GM12878 (cell line): ENCODE data around the gene CEBPB. TPM values are rescaled to one million over a fixed set of nuclear protein-coding genes. Genes with fewer than 3 reads are reported as not detected.

Experiments used
- ATAC-seq: fragments of 200-7000 bp; cut with Tn5 transposase; 3 replicates; pipeline ENCODE4 v1.9.1; 2020; ENCODE audit warnings: mild to moderate bottlenecking, moderate library complexity
- BruUV-seq: library from RNA; stranded (reverse); fragments of 400-500 nt; replicated peaks from 2 replicates; lab custom pipeline; 2021; lab: Mats Ljungman, UMichigan
- CTCF ChIA-PET: fragments of 300-600 bp; sonication (Branson Sonifier 250); formaldehyde crosslinking; extraction: SDS; loops from one replicate; lab custom pipeline; 2021; ENCODE audit warnings: inconsistent platforms; lab: Yijun Ruan, JAX
- POLR2A ChIA-PET: fragments of 350-600 bp; formaldehyde crosslinking; extraction: SDS; loops from one replicate; lab custom pipeline; 2021; ENCODE audit warnings: inconsistent platforms; lab: Charles Lee
- RAD21 ChIA-PET: fragments of 300-600 bp; sonication (Branson Sonifier 250); formaldehyde crosslinking; loops from one replicate; lab custom pipeline; 2023; ENCODE audit warnings: antibody characterized with exemption; ENCODE audit not compliant: unreplicated experiment; lab: Charles Lee
- SMC1A ChIA-PET: fragments of 300-600 bp; sonication (Branson Sonifier 250); formaldehyde crosslinking; loops from one replicate; lab custom pipeline; 2023; ENCODE audit not compliant: unreplicated experiment, uncharacterized antibody; lab: Charles Lee
- DNase-seq: peaks from one replicate; pipeline ENCODE4 v3.0.0-alpha.2; 2011; ENCODE audit warnings: low read depth, low spot score
- FAIRE-seq: peaks from 3 replicates; lab custom pipeline; 2011; peaks lifted over from hg19 to GRCh38; lab: Jason Lieb, UNC
- H2AFZ ChIP-seq: 2 replicates; pipeline ENCODE4 v1.6.0; 2011; ENCODE audit warnings: low read depth, low read length, control low read depth; ENCODE audit not compliant: control insufficient read depth
- H3K27ac ChIP-seq: 2 replicates; pipeline ENCODE4 v1.5.1; 2011; ENCODE audit warnings: control low read depth; ENCODE audit not compliant: control insufficient read depth, insufficient read depth
- H3K27me3 ChIP-seq, 2 experiments: replicated peaks in 1 of 2; 2 replicates each; pipeline versions ENCODE4 v1.6.0 to v1.6.1; 2011; ENCODE audit warnings: low read length in 1 of 2; ENCODE audit not compliant: control insufficient read depth in 2 of 2, insufficient read depth in 2 of 2
- H3K36me3 ChIP-seq, 2 experiments: 2 replicates each; pipeline ENCODE4 v1.5.1; 2011; ENCODE audit warnings: low read length in 1 of 2; ENCODE audit not compliant: control insufficient read depth in 2 of 2, insufficient read depth in 2 of 2
- H3K4me1 ChIP-seq: 2 replicates; pipeline ENCODE4 v1.6.1; 2011; ENCODE audit warnings: mild to moderate bottlenecking, low read length, moderate library complexity, mixed read lengths; ENCODE audit not compliant: control insufficient read depth, insufficient read depth
- H3K4me2 ChIP-seq: 2 replicates; pipeline ENCODE4 v1.6.0; 2011; ENCODE audit warnings: control low read depth; ENCODE audit not compliant: control insufficient read depth, insufficient read depth
- H3K4me3 ChIP-seq: fragments of 200-600 bp; sonication (generic); 2 replicates; pipeline ENCODE4 v1.5.1; 2016
- H3K79me2 ChIP-seq: 2 replicates; pipeline ENCODE4 v1.6.0; 2011; ENCODE audit warnings: low read length; ENCODE audit not compliant: control insufficient read depth, insufficient read depth
- H3K9ac ChIP-seq: 2 replicates; pipeline ENCODE4 v1.8.0; 2011; ENCODE audit warnings: low read length, control low read depth, mixed read lengths; ENCODE audit not compliant: control insufficient read depth, insufficient read depth
- H3K9me3 ChIP-seq: replicated peaks from 3 replicates; pipeline ENCODE4 v1.5.1; 2011; ENCODE audit warnings: mild to moderate bottlenecking, low read length; ENCODE audit not compliant: control insufficient read depth, insufficient read depth
- H4K20me1 ChIP-seq: 2 replicates; pipeline ENCODE4 v1.6.0; 2011; ENCODE audit not compliant: control insufficient read depth, insufficient read depth
- BMI1 ChIP-seq: fragments of 450-650 bp; IDR thresholded peaks from 2 replicates; pipeline ENCODE4 v1.6.1; 2016; ENCODE audit warnings: mild to moderate bottlenecking, moderate library complexity, borderline replicate concordance
- CREM ChIP-seq: IDR thresholded peaks from 2 replicates; pipeline ENCODE4 v1.6.1; 2014; ENCODE audit warnings: antibody characterized with exemption, low read depth
- EZH2 ChIP-seq: IDR thresholded peaks from 2 replicates; pipeline ENCODE4 v1.6.1; 2012; ENCODE audit warnings: low read depth, mild to moderate bottlenecking, control low read depth, inconsistent platforms, low read length, borderline replicate concordance; ENCODE audit not compliant: control insufficient read depth
- HCFC1 ChIP-seq: fragments of 150-350 bp; IDR thresholded peaks from 2 replicates; pipeline ENCODE4 v1.6.1; 2014; ENCODE audit warnings: low read length
- HDAC2 ChIP-seq: fragments of 200-600 bp; sonication (generic); IDR thresholded peaks from 2 replicates; pipeline ENCODE4 v1.6.1; 2017
- JUND ChIP-seq: IDR thresholded peaks from 2 replicates; pipeline ENCODE4 v1.6.1; 2012; ENCODE audit warnings: low read depth, mild to moderate bottlenecking, low read length, improper control_type of control experiment, moderate library complexity
- MEF2B ChIP-seq: fragments of 450-650 bp; IDR thresholded peaks from 2 replicates; pipeline ENCODE4 v1.6.1; 2018; ENCODE audit warnings: mild to moderate bottlenecking, moderate library complexity; ENCODE audit not compliant: partially characterized antibody, poor library complexity, severe bottlenecking
- NR2F1 ChIP-seq: fragments of 450-650 bp; conservative IDR thresholded peaks from 2 replicates; pipeline ENCODE4 v1.6.1; 2017; ENCODE audit warnings: mild to moderate bottlenecking
- POLR2AphosphoS2 ChIP-seq: IDR thresholded peaks from 2 replicates; pipeline ENCODE4 v1.6.1; 2011; ENCODE audit warnings: low read depth, mild to moderate bottlenecking, low read length, improper control_type of control experiment, moderate library complexity
- RCOR1 ChIP-seq: conservative IDR thresholded peaks from 2 replicates; pipeline ENCODE4 v1.6.1; 2012; ENCODE audit warnings: low read depth, low read length, improper control_type of control experiment
- SMAD1 ChIP-seq: fragments of 450-650 bp; IDR thresholded peaks from 2 replicates; pipeline ENCODE4 v1.6.1; 2018; ENCODE audit warnings: mild to moderate bottlenecking, low read depth; ENCODE audit not compliant: partially characterized antibody
- SMC3 ChIP-seq: IDR thresholded peaks from 2 replicates; pipeline ENCODE4 v1.6.1; 2011; ENCODE audit warnings: low read length, improper control_type of control experiment, borderline replicate concordance
- WGBS: methylation state at CpG from one replicate; pipeline ENCODE4 v1.1.6; 2016; ENCODE audit warnings: low lambda C conversion rate; ENCODE audit not compliant: insufficient replicate concordance, insufficient coverage; ENCODE audit errors: missing lambda C conversion rate; 5-methylcytosine and 5-hydroxymethylcytosine counted together
- in situ Hi-C: fragments of 300-500 bp; cut with MboI; formaldehyde crosslinking; loops from 9 replicates; pipeline ENCODE4 v1.14.3; 2018; ENCODE audit warnings: mixed read lengths
- intact Hi-C: fragments of 100-400 bp; cut with micrococcal nuclease; formaldehyde crosslinking; loops from one replicate; pipeline ENCODE4 v1.14.2; 2022; ENCODE audit not compliant: unreplicated experiment
- polyA plus RNA-seq, 11 experiments: library from polyadenylated mRNA; depleted of rRNA in 4 of 11; unstranded in 6 of 11; stranded (reverse) in 5 of 11; fragments of >200 nt; fragmentation: Nextera tagmentation in 4 of 11; fragmentation: Illumina TruSeq in 1 of 11; extraction: Ambion mirVana in 4 of 11; extraction: Trizol in 1 of 11; gene quantifications; 1 replicate in 1 of 11; 2 replicates in 10 of 11; pipeline versions ENCODE4 v1.2.1 to v1.2.3, GENCODE V29; 2011 to 2016; ENCODE audit warnings: inconsistent platforms in 2 of 11, missing spikeins in 2 of 11, low read depth in 1 of 11
- total RNA-seq, 4 experiments: library from RNA; depleted of rRNA in 3 of 4; stranded (reverse); fragments of >200 nt in 3 of 4; fragmentation: Illumina TruSeq in 1 of 4; extraction: Trizol in 1 of 4; gene quantifications; 2 replicates each; pipeline versions ENCODE4 v1.2.1 to v1.2.3, GENCODE V29; 2013 to 2021
- TF ChIP-seq, protein P1 (sequence below): IDR thresholded peaks from 2 replicates; pipeline ENCODE4 v1.6.1; 2012; ENCODE audit warnings: low read length, inconsistent platforms
- TF ChIP-seq, protein P2 (sequence below): fragments of 450-650 bp; IDR thresholded peaks from 2 replicates; pipeline ENCODE4 v1.6.1; 2017; ENCODE audit warnings: mild to moderate bottlenecking, moderate library complexity
- TF ChIP-seq, protein P3 (sequence below): fragments of 450-650 bp; IDR thresholded peaks from 2 replicates; pipeline ENCODE4 v1.6.1; 2016; ENCODE audit warnings: mild to moderate bottlenecking

Gene CEBPB
- total and polyA plus RNA-seq, 10 of the 15 experiments (the other 5 are each of a cell fraction or from before 2014, with no cell fraction given), result 0.18 to 8.8 (median 1.6) TPM

DNA sequence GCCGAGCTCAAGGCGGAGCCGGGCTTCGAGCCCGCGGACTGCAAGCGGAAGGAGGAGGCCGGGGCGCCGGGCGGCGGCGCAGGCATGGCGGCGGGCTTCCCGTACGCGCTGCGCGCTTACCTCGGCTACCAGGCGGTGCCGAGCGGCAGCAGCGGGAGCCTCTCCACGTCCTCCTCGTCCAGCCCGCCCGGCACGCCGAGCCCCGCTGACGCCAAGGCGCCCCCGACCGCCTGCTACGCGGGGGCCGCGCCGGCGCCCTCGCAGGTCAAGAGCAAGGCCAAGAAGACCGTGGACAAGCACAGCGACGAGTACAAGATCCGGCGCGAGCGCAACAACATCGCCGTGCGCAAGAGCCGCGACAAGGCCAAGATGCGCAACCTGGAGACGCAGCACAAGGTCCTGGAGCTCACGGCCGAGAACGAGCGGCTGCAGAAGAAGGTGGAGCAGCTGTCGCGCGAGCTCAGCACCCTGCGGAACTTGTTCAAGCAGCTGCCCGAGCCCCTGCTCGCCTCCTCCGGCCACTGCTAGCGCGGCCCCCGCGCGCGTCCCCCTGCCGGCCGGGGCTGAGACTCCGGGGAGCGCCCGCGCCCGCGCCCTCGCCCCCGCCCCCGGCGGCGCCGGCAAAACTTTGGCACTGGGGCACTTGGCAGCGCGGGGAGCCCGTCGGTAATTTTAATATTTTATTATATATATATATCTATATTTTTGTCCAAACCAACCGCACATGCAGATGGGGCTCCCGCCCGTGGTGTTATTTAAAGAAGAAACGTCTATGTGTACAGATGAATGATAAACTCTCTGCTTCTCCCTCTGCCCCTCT, 1.1 kb downstream of the CEBPB start:
- Histone ChIP-seq H4K20me1 (no peaks in the 10 kb centered on the region), H3K4me1 (peaks cover 7% of the 10 kb centered on the region), H3K4me3 (peak overlapping the region; percentile 88), H3K27me3 (no peaks in the 10 kb centered on the region), H3K79me2 (peaks cover 12% of the 10 kb centered on the region), H2AFZ (peak overlapping the region; percentile 73), H3K9ac (peak overlapping the region; percentile 78), H3K4me2 (peak overlapping the region; percentile 97), H3K9me3 (no peaks in the 10 kb centered on the region), H3K27ac (peak overlapping the region; percentile 65), H3K36me3 (no peaks in the 10 kb centered on the region)
- POLR2A ChIA-PET, result interaction anchor here (0.5 kb wide), 1 partner anchor 257 kb away, joined by 5 read pairs; no protein-coding TSS in a partner anchor
- ATAC-seq, result peak; percentile 65
- intact Hi-C loops (loop anchor here (2.0 kb wide), 2 partner anchors 93 to 147 kb away; no protein-coding TSS in a partner anchor), in situ Hi-C loops (no loop called here)
- FAIRE-seq, result peak; percentile 85
- no peak for DNase-seq
- WGBS, result under 1% methylated on average over 73 of the region's 96 CpGs
- CTCF ChIA-PET, result interaction anchor here (0.9 to 10.8 kb wide), 4 partner anchors 9 to 355 kb away, joined by 3 to 157 read pairs (median 4); no protein-coding TSS in a partner anchor
- RAD21 ChIA-PET, result interaction anchor here (1.2 kb wide), 1 partner anchor 272 kb away, joined by 3 read pairs; no protein-coding TSS in a partner anchor
- SMC1A ChIA-PET, result no interaction called here
- no TSS peak for BruUV-seq
- TF ChIP-seq HCFC1 (no peak), CREM (no peak), JUND (no peak), POLR2AphosphoS2 (no peak), SMC3 (no peak), BMI1 (no peak), MEF2B (no peak), NR2F1 (peak; percentile 50), EZH2 (no peak), RCOR1 (no peak), HDAC2 (no peak), SMAD1 (no peak)
- TF ChIP-seq, protein P1, sequence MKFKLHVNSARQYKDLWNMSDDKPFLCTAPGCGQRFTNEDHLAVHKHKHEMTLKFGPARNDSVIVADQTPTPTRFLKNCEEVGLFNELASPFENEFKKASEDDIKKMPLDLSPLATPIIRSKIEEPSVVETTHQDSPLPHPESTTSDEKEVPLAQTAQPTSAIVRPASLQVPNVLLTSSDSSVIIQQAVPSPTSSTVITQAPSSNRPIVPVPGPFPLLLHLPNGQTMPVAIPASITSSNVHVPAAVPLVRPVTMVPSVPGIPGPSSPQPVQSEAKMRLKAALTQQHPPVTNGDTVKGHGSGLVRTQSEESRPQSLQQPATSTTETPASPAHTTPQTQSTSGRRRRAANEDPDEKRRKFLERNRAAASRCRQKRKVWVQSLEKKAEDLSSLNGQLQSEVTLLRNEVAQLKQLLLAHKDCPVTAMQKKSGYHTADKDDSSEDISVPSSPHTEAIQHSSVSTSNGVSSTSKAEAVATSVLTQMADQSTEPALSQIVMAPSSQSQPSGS, result no peak
- TF ChIP-seq, protein P2, sequence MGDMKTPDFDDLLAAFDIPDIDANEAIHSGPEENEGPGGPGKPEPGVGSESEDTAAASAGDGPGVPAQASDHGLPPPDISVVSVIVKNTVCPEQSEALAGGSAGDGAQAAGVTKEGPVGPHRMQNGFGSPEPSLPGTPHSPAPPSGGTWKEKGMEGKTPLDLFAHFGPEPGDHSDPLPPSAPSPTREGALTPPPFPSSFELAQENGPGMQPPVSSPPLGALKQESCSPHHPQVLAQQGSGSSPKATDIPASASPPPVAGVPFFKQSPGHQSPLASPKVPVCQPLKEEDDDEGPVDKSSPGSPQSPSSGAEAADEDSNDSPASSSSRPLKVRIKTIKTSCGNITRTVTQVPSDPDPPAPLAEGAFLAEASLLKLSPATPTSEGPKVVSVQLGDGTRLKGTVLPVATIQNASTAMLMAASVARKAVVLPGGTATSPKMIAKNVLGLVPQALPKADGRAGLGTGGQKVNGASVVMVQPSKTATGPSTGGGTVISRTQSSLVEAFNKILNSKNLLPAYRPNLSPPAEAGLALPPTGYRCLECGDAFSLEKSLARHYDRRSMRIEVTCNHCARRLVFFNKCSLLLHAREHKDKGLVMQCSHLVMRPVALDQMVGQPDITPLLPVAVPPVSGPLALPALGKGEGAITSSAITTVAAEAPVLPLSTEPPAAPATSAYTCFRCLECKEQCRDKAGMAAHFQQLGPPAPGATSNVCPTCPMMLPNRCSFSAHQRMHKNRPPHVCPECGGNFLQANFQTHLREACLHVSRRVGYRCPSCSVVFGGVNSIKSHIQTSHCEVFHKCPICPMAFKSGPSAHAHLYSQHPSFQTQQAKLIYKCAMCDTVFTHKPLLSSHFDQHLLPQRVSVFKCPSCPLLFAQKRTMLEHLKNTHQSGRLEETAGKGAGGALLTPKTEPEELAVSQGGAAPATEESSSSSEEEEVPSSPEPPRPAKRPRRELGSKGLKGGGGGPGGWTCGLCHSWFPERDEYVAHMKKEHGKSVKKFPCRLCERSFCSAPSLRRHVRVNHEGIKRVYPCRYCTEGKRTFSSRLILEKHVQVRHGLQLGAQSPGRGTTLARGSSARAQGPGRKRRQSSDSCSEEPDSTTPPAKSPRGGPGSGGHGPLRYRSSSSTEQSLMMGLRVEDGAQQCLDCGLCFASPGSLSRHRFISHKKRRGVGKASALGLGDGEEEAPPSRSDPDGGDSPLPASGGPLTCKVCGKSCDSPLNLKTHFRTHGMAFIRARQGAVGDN, result peak; percentile 42; the same call in 1 of the 2 replicates
- TF ChIP-seq, protein P3, sequence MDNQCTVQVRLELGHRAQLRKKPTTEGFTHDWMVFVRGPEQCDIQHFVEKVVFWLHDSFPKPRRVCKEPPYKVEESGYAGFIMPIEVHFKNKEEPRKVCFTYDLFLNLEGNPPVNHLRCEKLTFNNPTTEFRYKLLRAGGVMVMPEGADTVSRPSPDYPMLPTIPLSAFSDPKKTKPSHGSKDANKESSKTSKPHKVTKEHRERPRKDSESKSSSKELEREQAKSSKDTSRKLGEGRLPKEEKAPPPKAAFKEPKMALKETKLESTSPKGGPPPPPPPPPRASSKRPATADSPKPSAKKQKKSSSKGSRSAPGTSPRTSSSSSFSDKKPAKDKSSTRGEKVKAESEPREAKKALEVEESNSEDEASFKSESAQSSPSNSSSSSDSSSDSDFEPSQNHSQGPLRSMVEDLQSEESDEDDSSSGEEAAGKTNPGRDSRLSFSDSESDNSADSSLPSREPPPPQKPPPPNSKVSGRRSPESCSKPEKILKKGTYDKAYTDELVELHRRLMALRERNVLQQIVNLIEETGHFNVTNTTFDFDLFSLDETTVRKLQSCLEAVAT, result no peak
